Right lobe of liver (tissue), 6 donors: Measurements from ENCODE around the gene PGS1. TPM values are rescaled to one million over a fixed set of nuclear protein-coding genes. Genes with fewer than 3 reads are reported as not detected.
"Not testable (repeated sequence)": the region's sequence is repeated elsewhere in the genome, so short reads cannot be mapped to it uniquely, and the experiment has no call there.

ENCODE experiments used
- ATAC-seq, 4 donors: fragments of 200-7000 bp; cut with Tn5 transposase; one replicate each; pipeline ENCODE4 v1.9.1; 2020; ENCODE audit warnings: mild to moderate bottlenecking in 4 of 4, moderate library complexity in 4 of 4
- DNase-seq, 3 donors: peaks; one replicate each; pipeline ENCODE4 v3.0.0-alpha.2; 2020
- H3K27ac ChIP-seq, 3 donors: fragments of 200-600 bp; one replicate each; pipeline ENCODE4 v1.8.0; 2022
- H3K27me3 ChIP-seq, 2 donors: fragments of 200-600 bp; one replicate each; pipeline ENCODE4 v1.8.0; 2022
- H3K36me3 ChIP-seq, 4 donors: fragments of 200-600 bp; sonication (generic) in 1 of 4; one replicate each; pipeline versions ENCODE4 v1.5.1 to v1.8.0; 2017 to 2022; ENCODE audit warnings: control low read depth in 1 of 4
- H3K4me1 ChIP-seq, 4 donors: fragments of 200-600 bp; sonication (generic) in 1 of 4; one replicate each; pipeline versions ENCODE4 v1.5.1 to v1.8.0; 2017 to 2022; ENCODE audit warnings: control low read depth in 1 of 4
- H3K4me3 ChIP-seq, 3 donors: fragments of 200-600 bp; one replicate each; pipeline ENCODE4 v1.8.0; 2022
- H3K9me3 ChIP-seq, 4 donors: fragments of 200-600 bp; sonication (generic) in 1 of 4; one replicate each; pipeline versions ENCODE4 v1.5.1 to v1.8.0; 2017 to 2022; ENCODE audit warnings: control low read depth in 1 of 4
- CTCF ChIP-seq, 4 donors: fragments of 200-600 bp in 3 of 4; fragments of 450-650 bp in 1 of 4; IDR thresholded peaks; one replicate each; pipeline versions ENCODE4 v1.5.1 to v1.8.0; 2016 to 2022; ENCODE audit warnings: antibody characterized with exemption in 4 of 4, mild to moderate bottlenecking in 2 of 4
- POLR2A ChIP-seq: fragments of 450-650 bp; IDR thresholded peaks from one replicate; pipeline ENCODE4 v1.6.1; 2017; ENCODE audit warnings: antibody characterized with exemption, mild to moderate bottlenecking
- WGBS: methylation state at CpG from one replicate; pipeline ENCODE4 v1.1.6; 2018; ENCODE audit warnings: low coverage, low lambda C conversion rate; ENCODE audit not compliant: insufficient coverage; ENCODE audit errors: missing lambda C conversion rate; 5-methylcytosine and 5-hydroxymethylcytosine counted together
- intact Hi-C, 2 donors: fragments of 100-400 bp; cut with DNase I; formaldehyde crosslinking; loops; one replicate each; pipeline versions ENCODE4 v1.11.2 to v1.14.1; 2022
- total RNA-seq, 6 experiments: library from RNA; depleted of rRNA in 2 of 6; stranded (reverse); fragments of >200 nt in 2 of 6; fragmentation: NEBNext Ultra II Directional in 3 of 6; extraction: Animal tissue kit (Norgen Biotek cat#: 25700) in 3 of 6; gene quantifications; one replicate each; pipeline versions ENCODE4 v1.1.0 to v1.2.4, GENCODE V29; 2016 to 2023
- donor health status: DM: no; HTN: yes; CAD: no.
- donor health status: DM: no; HTN: no; CAD: no.
- donor health status: DM: no; HTN: no; CAD: no.
- donor health status: DM: no; HTN: yes; CAD: no.
- donor health status: DM: no; HTN: yes; CAD: no.

Gene PGS1
- total RNA-seq, 6 experiments from 2014 or later: 8.8 to 17.5 (median 13.4) TPM

- no peak for ATAC-seq
- no peak for TF ChIP-seq CTCF (IDR thresholded peaks at IDR 0.05)
- no peak for TF ChIP-seq POLR2A
- intact Hi-C loops: no loop called here
- DNase-seq: no peak
- H3K4me1 ChIP-seq: no peaks in the 10 kb centered on the region
- no peak overlapping the region for H3K4me3 ChIP-seq
- H3K27me3 ChIP-seq: no peaks in the 10 kb centered on the region
- no peak overlapping the region for H3K27ac ChIP-seq
- no peaks in the 10 kb centered on the region for H3K36me3 ChIP-seq
- WGBS: 74% methylated on average over 6 of the region's 6 CpGs
- no peaks in the 10 kb centered on the region for H3K9me3 ChIP-seq
These were observed 83.3 kb downstream of the PGS1 start for GRCh38 chr17:78461799-78462053.

DNA sequence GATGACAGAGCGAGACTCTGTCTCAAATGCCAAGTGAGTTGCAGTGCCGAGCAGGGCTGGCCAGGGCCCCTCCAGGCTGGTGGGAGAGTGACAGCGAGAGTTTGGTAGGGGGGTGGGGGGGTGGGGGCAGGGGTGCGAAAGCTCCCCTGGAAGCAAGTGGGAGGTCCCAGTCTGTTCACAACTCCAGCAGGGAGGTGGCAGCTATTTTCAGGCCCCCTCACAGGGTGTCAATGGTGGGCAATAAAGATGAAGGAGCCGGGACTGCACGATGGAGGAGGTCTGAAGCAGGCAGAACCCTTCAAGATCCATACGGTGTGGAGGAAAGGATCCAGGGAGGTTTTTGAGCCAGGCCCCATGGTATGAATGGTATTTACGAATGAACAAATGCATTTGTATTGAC, 83.7 kb downstream of the PGS1 start:
- no peak overlapping the region for H3K4me3 ChIP-seq
- TF ChIP-seq CTCF (IDR thresholded peaks at IDR 0.05) (no peak), POLR2A (no peak)
- ATAC-seq: no peak
- intact Hi-C loops: no loop called here
- H3K27ac ChIP-seq: no peak overlapping the region
- no peak for DNase-seq
- no peaks in the 10 kb centered on the region for H3K9me3 ChIP-seq
- 57% methylated on average over 4 of the region's 8 CpGs for WGBS
- no peaks in the 10 kb centered on the region for H3K36me3 ChIP-seq
- no peaks in the 10 kb centered on the region for H3K4me1 ChIP-seq
- no peaks in the 10 kb centered on the region for H3K27me3 ChIP-seq

DNA sequence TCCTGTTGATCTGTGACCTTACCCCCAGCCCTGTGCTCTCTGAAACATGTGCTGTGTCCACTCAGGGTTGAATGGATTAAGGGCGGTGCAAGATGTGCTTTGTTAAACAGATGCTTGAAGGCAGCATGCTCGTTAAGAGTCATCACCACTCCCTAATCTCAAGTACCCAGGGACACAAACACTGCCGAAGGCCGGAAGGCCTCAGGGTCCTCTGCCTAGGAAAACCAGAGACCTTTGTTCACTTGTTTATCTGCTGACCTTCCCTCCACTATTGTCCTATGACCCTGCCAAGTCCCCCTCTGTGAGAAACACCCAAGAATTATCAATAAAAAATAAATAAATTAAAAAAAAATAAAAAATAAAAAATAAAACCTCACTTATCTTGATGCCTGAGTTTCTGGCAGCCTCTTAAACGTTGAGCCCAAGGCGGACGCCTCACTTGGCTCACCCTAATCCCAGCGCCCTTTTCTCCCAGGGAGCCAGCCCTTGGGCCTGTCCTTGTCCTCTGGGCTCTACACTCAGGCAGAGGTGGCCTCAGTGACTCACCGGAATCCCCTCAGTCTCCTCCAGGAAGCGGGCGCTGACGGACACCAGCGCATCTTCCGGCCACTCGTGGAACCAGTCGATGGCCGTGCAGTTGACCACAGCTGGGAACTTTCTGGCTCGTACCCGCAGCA, 87.8 kb downstream of the PGS1 start:
- intact Hi-C loops, H3K36me3 ChIP-seq, H3K9me3 ChIP-seq, H3K27me3 ChIP-seq, H3K27ac ChIP-seq, H3K4me3 ChIP-seq, DNase-seq, H3K4me1 ChIP-seq: not testable (repeated sequence)
- peak in 3 of 4 donors; percentile 17 to 57 (median 49) for ATAC-seq
- WGBS: 68% methylated on average over 5 of the region's 19 CpGs

GRCh38 chr17:78466786-78467715, 88.6 kb downstream of the PGS1 start:
- no peaks in the 10 kb centered on the region for H3K9me3 ChIP-seq
- intact Hi-C loops: no loop called here
- DNase-seq: no peak

More at GRCh38 chr17:78466786-78467715, 88.6 kb downstream of the PGS1 start:
- H3K4me1 ChIP-seq: peaks cover 0 to 2% (median 0%) of the 10 kb centered on the region in 4 donors
- no peak overlapping the region for H3K4me3 ChIP-seq
- peak in 1 of 4 donors; percentile 10 for ATAC-seq
- H3K27me3 ChIP-seq: no peaks in the 10 kb centered on the region
- no peaks in the 10 kb centered on the region for H3K36me3 ChIP-seq
- WGBS: 81% methylated on average over 8 of the region's 26 CpGs
- TF ChIP-seq CTCF (IDR thresholded peaks at IDR 0.05): no peak
- no peak for TF ChIP-seq POLR2A
- no peak overlapping the region for H3K27ac ChIP-seq
